SK-N-MC (cell line): ENCODE measurements around the gene TNS2.

Experiments
- EZH2 ChIP-seq: fragments of 200-600 bp; sonication (generic); IDR thresholded peaks from one replicate; pipeline ENCODE4 v1.6.1; 2017; ENCODE audit warnings: antibody characterized with exemption
- FOXP2 ChIP-seq: optimal IDR thresholded peaks from 2 replicates; pipeline ENCODE3; 2011; ENCODE audit warnings: mild to moderate bottlenecking, moderate library complexity; ENCODE audit not compliant: insufficient read depth; ENCODE audit errors: extremely low read length, control extremely low read depth
- POLR2AphosphoS5 ChIP-seq: IDR thresholded peaks from 2 replicates; pipeline ENCODE4 v1.6.1; 2012; ENCODE audit warnings: mild to moderate bottlenecking, low read depth, low read length, borderline replicate concordance

DNA sequence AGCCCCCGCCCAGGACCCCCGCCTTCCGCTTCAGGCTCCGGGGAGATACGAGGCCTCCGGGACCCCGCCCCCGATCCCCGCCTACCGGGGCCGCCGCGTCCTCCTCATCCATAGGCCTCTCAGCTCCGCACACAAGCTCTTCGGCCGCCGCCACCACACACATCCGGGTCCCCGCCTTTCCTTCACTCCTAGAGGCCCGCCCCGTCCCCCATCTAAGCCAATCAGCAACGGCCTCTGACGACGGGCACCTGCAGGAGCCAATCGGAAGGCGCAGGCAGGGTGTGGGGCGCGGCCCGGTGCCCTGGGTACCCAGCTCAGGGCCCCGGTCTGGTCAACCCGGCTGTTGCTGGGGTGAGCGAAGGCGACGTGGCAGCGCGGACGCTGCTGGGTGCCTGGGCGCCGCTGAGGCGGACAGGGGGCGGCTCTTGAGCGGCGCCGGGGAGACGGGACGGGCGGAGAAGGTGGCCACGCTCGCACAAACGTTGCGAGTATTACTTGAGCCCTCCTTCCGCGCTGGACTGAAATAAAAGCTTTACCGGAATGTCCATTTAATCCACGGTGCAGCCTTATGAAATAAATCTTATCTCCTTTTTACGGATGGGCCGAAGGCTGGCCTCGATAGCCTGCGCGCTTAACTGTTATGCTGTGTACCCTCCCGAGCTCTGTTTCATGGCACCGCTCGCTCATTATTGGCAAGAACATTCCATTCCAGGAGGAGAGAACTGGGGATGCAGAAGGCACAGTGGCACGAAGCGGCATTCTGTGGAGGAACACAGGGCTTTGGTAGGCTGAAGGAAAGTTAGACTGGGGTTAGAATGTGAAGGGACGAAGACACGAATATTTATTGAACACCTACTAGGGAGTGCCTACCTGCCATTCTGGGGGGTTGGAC, 29.6 kb downstream of the TNS2 start, which contains the start of gene SPRYD3:
- TF ChIP-seq EZH2 (no peak), POLR2AphosphoS5 (peak; percentile 83), FOXP2 (no peak)
